ENCODE measurements around the gene KCNIP4.

DNA sequence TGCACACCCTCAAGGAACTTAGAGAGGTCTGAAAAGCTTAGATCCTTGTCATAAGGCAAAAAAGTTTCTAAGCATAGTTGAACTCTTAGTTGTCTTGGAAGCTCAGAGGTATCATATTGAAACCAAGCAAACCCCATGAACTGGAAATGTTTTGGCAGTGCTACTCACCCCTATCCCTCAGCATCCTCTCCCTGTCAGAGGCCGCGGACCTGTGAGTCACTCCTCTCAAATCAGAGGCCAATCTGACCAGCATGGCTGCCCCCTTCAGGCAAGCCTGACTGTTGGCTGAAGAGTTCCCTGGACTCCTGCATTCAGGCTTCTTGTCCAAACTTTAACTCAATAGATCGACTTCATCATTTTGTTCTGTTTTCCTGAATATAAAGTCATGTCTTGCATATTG is 69.4 kb downstream of the KCNIP4 start:
- TF ChIP-seq, protein P1, sequence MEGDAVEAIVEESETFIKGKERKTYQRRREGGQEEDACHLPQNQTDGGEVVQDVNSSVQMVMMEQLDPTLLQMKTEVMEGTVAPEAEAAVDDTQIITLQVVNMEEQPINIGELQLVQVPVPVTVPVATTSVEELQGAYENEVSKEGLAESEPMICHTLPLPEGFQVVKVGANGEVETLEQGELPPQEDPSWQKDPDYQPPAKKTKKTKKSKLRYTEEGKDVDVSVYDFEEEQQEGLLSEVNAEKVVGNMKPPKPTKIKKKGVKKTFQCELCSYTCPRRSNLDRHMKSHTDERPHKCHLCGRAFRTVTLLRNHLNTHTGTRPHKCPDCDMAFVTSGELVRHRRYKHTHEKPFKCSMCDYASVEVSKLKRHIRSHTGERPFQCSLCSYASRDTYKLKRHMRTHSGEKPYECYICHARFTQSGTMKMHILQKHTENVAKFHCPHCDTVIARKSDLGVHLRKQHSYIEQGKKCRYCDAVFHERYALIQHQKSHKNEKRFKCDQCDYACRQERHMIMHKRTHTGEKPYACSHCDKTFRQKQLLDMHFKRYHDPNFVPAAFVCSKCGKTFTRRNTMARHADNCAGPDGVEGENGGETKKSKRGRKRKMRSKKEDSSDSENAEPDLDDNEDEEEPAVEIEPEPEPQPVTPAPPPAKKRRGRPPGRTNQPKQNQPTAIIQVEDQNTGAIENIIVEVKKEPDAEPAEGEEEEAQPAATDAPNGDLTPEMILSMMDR (IDR thresholded peaks at IDR 0.05), result no peak
- no peak for TF ChIP-seq EZH2 (IDR thresholded peaks at IDR 0.05; ENCODE audit: borderline replicate concordance, insufficient read depth, low read depth, low read length, poor library complexity, severe bottlenecking)
